Neural cell (in vitro differentiated cells): ENCODE measurements around the gene TSPEAR. TPM values are rescaled to one million over a fixed set of nuclear protein-coding genes. Genes with fewer than 3 reads are reported as not detected.

Experiments used
- H2AFZ ChIP-seq: fragments of 200-600, 300-800 bp; sonication (generic), shearing (Covaris generic); 2 replicates; pipeline ENCODE4 v1.6.0; 2014; ENCODE audit warnings: low read depth, mild to moderate bottlenecking, antibody characterized with exemption, low read length, moderate library complexity
- H3F3A ChIP-seq: fragments of 200-600 bp; shearing (Covaris generic); 2 replicates; pipeline ENCODE4 v1.6.1; 2016; ENCODE audit warnings: mild to moderate bottlenecking, moderate library complexity, mixed read lengths, antibody characterized with exemption, low read length; ENCODE audit not compliant: insufficient read depth, poor library complexity, severe bottlenecking
- H3K27ac ChIP-seq: fragments of 200-600, 300-800 bp; sonication (generic), shearing (Covaris generic); 2 replicates; pipeline ENCODE4 v1.5.1; 2014; ENCODE audit warnings: mild to moderate bottlenecking, low read length, moderate library complexity
- H3K27me3 ChIP-seq: fragments of 300-800, 200-600 bp; sonication (generic), shearing (Covaris generic); 2 replicates; pipeline ENCODE4 v1.6.0; 2014; ENCODE audit warnings: mild to moderate bottlenecking, low read depth, low read length, moderate library complexity; ENCODE audit not compliant: insufficient read depth
- H3K36me3 ChIP-seq: fragments of 300-800, 200-600 bp; sonication (generic), shearing (Covaris generic); 2 replicates; pipeline ENCODE4 v1.5.1; 2014; ENCODE audit warnings: mild to moderate bottlenecking, antibody characterized with exemption, low read length, moderate library complexity; ENCODE audit not compliant: insufficient read depth
- H3K4me2 ChIP-seq: fragments of 300-800, 200-600 bp; sonication (generic), shearing (Covaris generic); 2 replicates; pipeline ENCODE4 v1.6.0; 2014; ENCODE audit warnings: mild to moderate bottlenecking, low read length
- H3K4me3 ChIP-seq: fragments of 300-800, 200-600 bp; sonication (generic), shearing (Covaris generic); 2 replicates; pipeline ENCODE4 v1.5.1; 2014; ENCODE audit warnings: mild to moderate bottlenecking, low read length, moderate library complexity
- H3K79me2 ChIP-seq: fragments of 200-600 bp; shearing (Covaris generic); replicated peaks from 2 replicates; pipeline ENCODE4 v1.6.0; 2014; ENCODE audit warnings: mild to moderate bottlenecking, low read length, moderate library complexity; ENCODE audit not compliant: insufficient read depth
- H3K9ac ChIP-seq: fragments of 300-800, 200-600 bp; sonication (generic), shearing (Covaris generic); 2 replicates; pipeline ENCODE4 v1.6.1; 2016; ENCODE audit warnings: mild to moderate bottlenecking, low read length, mixed read lengths
- H3K9me2 ChIP-seq: fragments of 200-600 bp; shearing (Covaris generic); 2 replicates; pipeline ENCODE4 v1.6.1; 2016; ENCODE audit warnings: mild to moderate bottlenecking, low read length, mixed read lengths; ENCODE audit not compliant: insufficient read depth
- H3K9me3 ChIP-seq: fragments of 200-600, 300-800 bp; sonication (generic), shearing (Covaris generic); 2 replicates; pipeline ENCODE4 v1.6.1; 2016; ENCODE audit warnings: mild to moderate bottlenecking, mixed run types, low read length, moderate library complexity, mixed read lengths
- H4K20me1 ChIP-seq: fragments of 200-600 bp; shearing (Covaris generic); 2 replicates; pipeline ENCODE4 v1.6.1; 2016; ENCODE audit warnings: mild to moderate bottlenecking, mixed run types; ENCODE audit not compliant: insufficient read depth
- EP300 ChIP-seq: fragments of 450-650 bp; conservative IDR thresholded peaks from 2 replicates; pipeline ENCODE4 v1.6.1; 2014; ENCODE audit warnings: antibody characterized with exemption, mild to moderate bottlenecking, moderate library complexity; ENCODE audit not compliant: poor library complexity, severe bottlenecking
- EZH2 ChIP-seq: fragments of 200-600, 300-800 bp; shearing (Covaris generic), sonication (generic); IDR thresholded peaks from 2 replicates; pipeline ENCODE4 v1.6.1; 2014; ENCODE audit warnings: antibody characterized with exemption, low read length, borderline replicate concordance, mild to moderate bottlenecking; ENCODE audit not compliant: insufficient read depth, poor library complexity, severe bottlenecking
- POLR2AphosphoS5 ChIP-seq: IDR thresholded peaks from 2 replicates; pipeline ENCODE4 v1.6.1; 2012
- RAD21 ChIP-seq: fragments of 450-650 bp; conservative IDR thresholded peaks from 2 replicates; pipeline ENCODE4 v1.6.1; 2014; ENCODE audit warnings: antibody characterized with exemption, mild to moderate bottlenecking, moderate library complexity
- SMC3 ChIP-seq: fragments of 450-650 bp; conservative IDR thresholded peaks from 2 replicates; pipeline ENCODE4 v1.6.1; 2014; ENCODE audit warnings: antibody characterized with exemption, mild to moderate bottlenecking, moderate library complexity; ENCODE audit not compliant: poor library complexity
- TAF1 ChIP-seq: IDR thresholded peaks from 2 replicates; pipeline ENCODE4 v1.6.1; 2012; ENCODE audit warnings: low read depth
- polyA plus RNA-seq: library from polyadenylated mRNA; depleted of rRNA; stranded (reverse); fragments of >200 nt; gene quantifications from 2 replicates; pipeline ENCODE4 v1.2.3, GENCODE V29; 2014
- TF ChIP-seq, protein P1 (sequence below): IDR thresholded peaks from 2 replicates; pipeline ENCODE4 v1.6.1; 2012; ENCODE audit warnings: borderline replicate concordance

TSPEAR gene
- polyA plus RNA-seq, 1 donor from 2014 or later: 0.19 TPM

DNA sequence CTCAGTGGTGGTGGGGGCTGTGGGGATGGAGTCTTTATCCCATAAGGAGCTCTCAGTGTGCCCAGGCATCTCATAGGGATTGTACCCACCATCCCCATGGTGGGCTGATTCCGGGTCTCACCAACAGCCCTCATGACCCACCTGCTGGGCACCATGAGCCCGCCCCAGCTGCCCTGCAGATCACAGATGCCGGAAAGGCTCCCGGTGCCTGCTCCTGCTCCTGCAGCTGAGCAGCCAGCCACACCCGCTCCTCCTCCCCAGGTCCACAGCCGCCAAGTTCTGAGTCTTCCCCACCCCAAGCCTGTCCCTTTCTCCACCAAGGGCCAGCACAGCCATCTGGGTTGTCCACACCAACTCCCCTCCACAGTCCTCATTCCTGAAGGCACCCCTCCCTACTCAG, 15.5 kb upstream of the TSPEAR start:
- TF ChIP-seq SMC3: no peak
- Histone ChIP-seq H3K4me2 (no peak overlapping the region), H3K36me3 (no peaks in the 10 kb centered on the region), H3K27me3 (no peaks in the 10 kb centered on the region), H3K9me3 (no peaks in the 10 kb centered on the region), H3F3A (no peaks in the 10 kb centered on the region), H2AFZ (no peak overlapping the region), H3K4me3 (no peak overlapping the region), H3K9me2 (no peaks in the 10 kb centered on the region), H3K27ac (no peak overlapping the region), H3K79me2 (no peaks in the 10 kb centered on the region), H3K9ac (no peak overlapping the region), H4K20me1 (no peaks in the 10 kb centered on the region)

DNA sequence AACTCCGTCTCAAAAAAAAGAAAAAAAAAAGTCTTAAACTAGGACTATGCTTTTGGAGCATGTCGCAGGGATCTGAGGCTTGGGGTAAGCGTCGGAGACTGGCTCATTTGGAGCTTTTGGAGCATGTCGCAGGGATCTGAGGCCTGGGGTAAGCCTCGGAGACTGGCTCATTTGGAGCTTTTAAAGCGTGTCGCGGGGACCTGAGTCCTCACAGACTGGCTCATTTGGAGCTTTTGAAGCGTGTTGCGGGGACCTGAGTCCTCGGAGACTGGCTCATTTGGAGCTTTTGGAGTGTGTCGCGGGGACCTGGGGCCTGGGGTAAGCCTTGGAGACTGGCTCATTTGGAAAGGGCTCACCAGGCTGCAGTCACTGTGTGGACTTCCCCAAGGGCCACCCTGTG, 13.6 kb upstream of the TSPEAR start:
- Histone ChIP-seq H3K36me3 (no peaks in the 10 kb centered on the region), H3K27ac (no peak overlapping the region), H3K9me3 (no peaks in the 10 kb centered on the region), H3K4me3 (no peak overlapping the region), H3K4me2 (no peak overlapping the region), H3K79me2 (no peaks in the 10 kb centered on the region), H4K20me1 (no peaks in the 10 kb centered on the region), H3K9me2 (no peaks in the 10 kb centered on the region), H2AFZ (no peak overlapping the region), H3K27me3 (no peaks in the 10 kb centered on the region), H3F3A (no peaks in the 10 kb centered on the region), H3K9ac (no peak overlapping the region)
- TF ChIP-seq POLR2AphosphoS5 (no peak), EP300 (no peak), RAD21 (no peak)

DNA sequence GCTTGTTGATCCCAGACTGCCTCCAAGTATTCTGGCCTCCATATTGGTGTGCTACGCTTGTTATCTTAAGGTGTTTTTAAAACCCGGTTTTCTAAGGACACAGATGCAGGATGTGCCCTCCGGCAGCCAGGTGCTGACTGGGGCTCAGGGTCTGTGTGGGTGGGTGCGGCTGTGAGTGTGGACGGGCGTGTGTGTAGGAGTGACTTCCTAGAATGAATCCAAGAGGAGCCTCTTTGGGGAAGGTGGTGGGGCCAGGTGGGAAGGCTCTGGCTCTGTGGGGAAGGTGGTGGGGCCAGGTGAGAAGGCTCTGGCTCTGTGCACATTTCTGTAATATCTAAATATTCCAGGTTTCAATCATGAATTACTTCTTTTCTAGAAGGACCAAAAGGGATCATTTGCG, 12.8 kb upstream of the TSPEAR start:
- no peaks in the 10 kb centered on the region for H3F3A ChIP-seq
- H3K9me3 ChIP-seq: no peaks in the 10 kb centered on the region
- H3K4me3 ChIP-seq: no peak overlapping the region
- H2AFZ ChIP-seq: no peak overlapping the region
- H3K27ac ChIP-seq: no peak overlapping the region
- no peaks in the 10 kb centered on the region for H3K79me2 ChIP-seq
- H3K4me2 ChIP-seq: no peak overlapping the region
- no peaks in the 10 kb centered on the region for H3K36me3 ChIP-seq
- no peaks in the 10 kb centered on the region for H4K20me1 ChIP-seq
- H3K9ac ChIP-seq: no peak overlapping the region
- no peaks in the 10 kb centered on the region for H3K9me2 ChIP-seq
- no peaks in the 10 kb centered on the region for H3K27me3 ChIP-seq
- no peak for TF ChIP-seq EZH2
- TF ChIP-seq, protein P1, sequence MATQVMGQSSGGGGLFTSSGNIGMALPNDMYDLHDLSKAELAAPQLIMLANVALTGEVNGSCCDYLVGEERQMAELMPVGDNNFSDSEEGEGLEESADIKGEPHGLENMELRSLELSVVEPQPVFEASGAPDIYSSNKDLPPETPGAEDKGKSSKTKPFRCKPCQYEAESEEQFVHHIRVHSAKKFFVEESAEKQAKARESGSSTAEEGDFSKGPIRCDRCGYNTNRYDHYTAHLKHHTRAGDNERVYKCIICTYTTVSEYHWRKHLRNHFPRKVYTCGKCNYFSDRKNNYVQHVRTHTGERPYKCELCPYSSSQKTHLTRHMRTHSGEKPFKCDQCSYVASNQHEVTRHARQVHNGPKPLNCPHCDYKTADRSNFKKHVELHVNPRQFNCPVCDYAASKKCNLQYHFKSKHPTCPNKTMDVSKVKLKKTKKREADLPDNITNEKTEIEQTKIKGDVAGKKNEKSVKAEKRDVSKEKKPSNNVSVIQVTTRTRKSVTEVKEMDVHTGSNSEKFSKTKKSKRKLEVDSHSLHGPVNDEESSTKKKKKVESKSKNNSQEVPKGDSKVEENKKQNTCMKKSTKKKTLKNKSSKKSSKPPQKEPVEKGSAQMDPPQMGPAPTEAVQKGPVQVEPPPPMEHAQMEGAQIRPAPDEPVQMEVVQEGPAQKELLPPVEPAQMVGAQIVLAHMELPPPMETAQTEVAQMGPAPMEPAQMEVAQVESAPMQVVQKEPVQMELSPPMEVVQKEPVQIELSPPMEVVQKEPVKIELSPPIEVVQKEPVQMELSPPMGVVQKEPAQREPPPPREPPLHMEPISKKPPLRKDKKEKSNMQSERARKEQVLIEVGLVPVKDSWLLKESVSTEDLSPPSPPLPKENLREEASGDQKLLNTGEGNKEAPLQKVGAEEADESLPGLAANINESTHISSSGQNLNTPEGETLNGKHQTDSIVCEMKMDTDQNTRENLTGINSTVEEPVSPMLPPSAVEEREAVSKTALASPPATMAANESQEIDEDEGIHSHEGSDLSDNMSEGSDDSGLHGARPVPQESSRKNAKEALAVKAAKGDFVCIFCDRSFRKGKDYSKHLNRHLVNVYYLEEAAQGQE: no peak
- TF ChIP-seq TAF1: no peak
